ENCODE measurements around the gene ARMC2.
"Not testable (repeated sequence)": the region's sequence is repeated elsewhere in the genome, so short reads cannot be mapped to it uniquely, and the experiment has no call there.

ARMC2 gene

DNA sequence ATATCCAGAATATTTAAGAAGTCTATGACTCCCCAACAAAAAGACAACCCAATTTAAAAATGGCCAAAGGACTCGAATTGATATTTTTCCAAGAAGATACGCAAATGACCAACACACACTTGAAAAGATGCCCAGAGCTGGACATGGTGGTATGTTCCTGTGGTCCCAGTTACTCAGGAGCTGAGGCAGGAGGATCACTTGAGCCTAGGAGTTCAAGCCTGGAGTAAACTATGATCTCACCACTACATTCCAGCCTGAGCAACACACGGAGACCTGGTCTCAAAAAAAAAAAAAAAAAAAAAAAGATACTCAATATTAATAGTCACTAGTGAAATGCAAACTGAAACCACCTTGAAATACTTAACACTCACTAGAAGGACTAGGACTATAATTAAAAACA is 12.2 kb upstream of the ARMC2 start:
- DNase-seq, result no peak

DNA sequence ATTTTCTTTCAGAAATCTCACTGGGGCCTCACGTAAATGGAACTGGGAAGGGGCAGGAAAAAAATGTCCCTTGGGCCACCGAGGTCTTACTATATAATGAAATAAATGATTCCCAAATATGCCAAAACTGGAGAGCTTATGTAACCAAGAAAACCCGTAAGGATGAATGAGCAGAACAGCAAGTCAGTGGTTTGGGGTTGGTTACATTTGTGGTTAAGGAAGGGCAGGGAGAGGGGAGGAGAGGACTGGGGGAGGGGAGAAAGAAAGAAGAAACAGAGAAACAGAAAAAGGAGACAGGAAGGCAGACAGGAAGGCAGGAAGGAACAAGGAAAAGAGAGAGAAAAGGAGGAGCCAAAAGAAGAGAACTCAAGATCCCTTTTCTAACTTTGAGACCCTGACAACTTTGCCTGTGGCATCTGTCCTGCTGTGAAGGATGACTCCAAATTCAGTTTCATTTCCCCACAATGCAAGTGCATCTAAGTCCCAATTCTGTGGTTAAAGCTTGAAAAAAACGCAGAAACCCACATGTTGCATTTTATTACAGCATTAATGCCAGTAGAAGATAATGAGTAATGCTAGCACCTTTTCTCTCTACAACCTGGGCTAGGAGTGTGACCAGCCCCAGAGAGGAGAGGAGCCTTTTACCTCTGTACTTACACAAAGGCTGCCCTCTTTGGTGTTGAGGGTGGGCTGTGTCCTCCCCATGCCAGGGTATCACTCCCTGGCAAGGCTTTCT is 10.8 kb upstream of the ARMC2 start:
- no peak for DNase-seq

DNA sequence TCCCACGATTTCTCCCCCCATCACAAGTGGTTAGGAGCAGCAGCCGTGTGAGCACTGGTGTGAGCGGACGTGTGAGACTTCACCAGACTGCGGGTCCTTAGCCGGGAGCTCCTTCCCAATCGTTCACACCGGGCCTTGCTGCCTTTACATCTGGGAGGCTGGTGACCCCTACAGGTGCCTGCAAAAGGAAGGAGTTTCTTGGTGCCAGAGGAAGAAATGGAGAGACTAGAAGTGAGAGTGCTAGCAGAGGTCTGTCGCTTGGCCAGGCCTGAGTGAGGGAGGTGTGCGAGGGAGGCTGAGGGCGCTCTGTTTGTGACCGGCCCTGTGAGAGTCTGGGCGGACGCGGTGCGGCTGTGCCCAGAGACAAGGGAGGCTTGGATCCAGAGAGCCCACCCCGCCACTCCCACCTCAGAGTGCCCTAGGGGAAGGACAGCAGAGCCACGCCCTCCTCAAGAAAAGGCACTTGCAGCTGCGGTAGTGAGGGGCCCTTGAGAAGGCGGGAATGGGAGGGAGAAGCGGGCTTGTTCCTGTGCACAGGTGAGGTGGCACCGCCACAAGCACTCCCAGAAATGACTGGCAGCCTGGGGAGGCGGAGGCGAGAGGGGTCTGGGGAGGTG is 10.0 kb upstream of the ARMC2 start:
- DNase-seq, result no peak

- DNase-seq, result no peak
Observed at GRCh38 chr6:108839083-108839642, 9.1 kb upstream of the ARMC2 start.

DNA sequence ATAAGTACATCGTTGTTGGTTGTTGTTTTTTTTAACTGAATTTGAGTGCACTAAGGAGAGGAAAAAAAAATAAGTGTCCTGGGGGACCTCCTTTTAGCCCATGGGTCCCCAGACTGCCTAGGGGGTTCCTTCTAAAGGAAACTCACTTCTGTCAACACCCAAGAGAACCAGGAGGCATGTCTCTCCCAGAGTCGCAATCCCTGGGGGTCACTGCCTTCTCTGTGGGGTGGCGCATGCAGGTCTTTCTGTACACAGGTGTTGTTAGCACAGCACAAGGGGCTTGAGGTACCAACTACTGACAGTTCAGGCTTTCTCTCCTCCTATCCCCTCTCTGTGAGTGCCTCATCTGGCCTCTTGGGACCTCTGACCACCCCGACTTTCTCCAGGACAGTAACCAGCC is 7.3 kb upstream of the ARMC2 start:
- no peak for DNase-seq

DNA sequence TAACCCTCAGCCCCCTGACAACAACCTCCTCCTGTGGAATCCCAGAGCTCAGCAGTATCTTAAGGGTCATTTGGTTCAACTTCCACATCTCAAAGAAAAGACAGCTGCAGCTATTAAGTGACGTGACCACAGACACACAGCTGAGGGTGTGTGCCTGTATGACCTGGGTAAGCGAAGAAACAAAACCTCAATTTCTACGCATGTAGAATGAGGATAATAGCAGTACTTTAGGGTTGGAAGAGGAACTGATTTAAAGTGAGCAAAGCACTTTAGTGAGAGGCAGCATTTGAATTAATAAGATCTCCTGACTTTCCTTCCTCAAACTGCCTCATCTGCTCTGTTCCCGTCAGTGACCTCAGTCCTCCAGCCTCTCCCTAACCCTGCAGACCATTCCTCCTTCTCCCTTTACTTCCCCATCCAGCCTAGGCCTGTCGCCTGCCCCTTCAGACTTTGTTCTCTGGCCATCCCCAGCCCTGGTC is 6.8 kb upstream of the ARMC2 start:
- DNase-seq, result no peak

DNA sequence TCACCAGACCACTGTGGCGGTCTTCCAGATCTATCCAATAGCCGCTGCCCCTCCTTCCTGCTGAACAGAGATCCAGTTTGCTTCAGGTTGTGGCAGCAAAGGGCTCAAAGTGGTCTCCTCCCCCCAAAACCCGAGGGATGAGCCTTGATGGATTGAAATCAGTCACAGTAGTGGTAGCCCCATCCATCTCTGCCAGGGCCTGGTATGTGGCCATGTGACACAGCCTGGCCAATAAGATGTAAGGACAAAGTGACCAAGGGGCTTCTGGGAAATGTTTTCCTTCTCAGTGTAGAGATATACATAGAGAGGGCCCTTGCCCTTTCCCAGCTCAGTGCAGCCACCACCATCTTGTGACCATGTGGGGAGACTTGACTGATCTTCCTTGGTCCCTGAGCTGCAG is 4.1 kb upstream of the ARMC2 start:
- DNase-seq, result no peak

GRCh38 chr6:108845145-108845544 is 3.1 kb upstream of the ARMC2 start:
- DNase-seq, result no peak

DNA sequence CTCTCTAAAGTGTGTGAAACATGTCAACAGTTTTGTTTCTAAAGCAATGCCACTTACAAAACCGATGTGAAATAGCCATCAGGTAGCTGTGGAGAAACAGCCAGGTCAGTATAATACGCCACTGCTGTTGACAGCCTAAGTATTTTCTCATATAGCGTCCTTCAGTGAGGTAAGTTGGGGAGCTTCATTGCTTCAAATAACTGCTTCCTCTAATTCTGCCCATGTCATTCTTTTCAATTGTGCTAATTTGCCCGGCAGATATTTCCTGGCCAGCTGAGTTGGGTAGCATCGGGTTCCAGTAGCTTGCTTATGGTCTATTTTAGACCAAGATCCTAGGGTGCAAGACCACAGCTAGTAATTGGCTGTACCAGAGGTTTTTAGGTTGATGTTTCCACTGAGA is 2.1 kb upstream of the ARMC2 start:
- no peak for DNase-seq

- no peak for DNase-seq
Observed at GRCh38 chr6:108846628-108847027, 1.6 kb upstream of the ARMC2 start.

- no peak for DNase-seq
Observed at GRCh38 chr6:108847738-108848115, 495 bp upstream of the ARMC2 start.

GRCh38 chr6:108850669-108851465 is 2.6 kb downstream of the ARMC2 start:
- no peak for DNase-seq

DNA sequence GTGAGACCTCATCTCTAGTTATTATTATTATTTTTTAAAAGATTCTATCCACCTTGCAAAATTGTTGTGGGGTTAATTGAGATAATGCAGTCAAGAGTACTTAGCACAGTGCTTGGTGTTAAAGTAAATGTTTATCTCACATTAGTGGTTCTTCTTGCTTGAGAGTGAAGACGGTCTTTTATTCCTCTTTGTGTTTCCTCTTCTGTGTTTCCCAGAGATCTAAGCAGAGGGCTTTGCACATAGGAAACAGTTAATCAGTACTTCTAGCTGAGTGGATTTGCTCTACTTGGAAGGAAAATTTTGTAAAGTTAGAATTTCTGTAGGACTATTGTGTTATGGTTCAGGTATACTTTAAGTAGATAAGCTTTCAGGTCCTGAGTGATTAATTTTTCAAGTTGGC is 3.5 kb downstream of the ARMC2 start:
- DNase-seq, result no peak

DNA sequence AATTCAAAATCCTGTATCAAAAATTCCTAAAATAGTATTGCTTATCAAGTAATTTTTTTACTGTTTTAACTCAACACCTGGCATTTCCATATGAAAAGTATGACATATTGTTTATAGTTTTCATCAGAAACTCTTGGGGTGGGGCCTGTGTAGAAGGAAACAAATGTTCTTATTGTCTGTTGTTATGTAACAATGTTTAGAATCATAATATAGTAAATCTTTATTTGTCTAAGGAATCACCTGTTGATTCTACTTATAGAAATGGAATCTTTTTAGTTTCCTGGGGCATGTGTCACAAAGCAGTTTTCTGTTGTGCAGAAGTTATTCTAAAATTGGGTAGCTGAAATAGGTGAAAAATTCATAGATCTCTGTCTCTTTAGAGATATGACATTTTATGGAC is 4.9 kb downstream of the ARMC2 start:
- DNase-seq, result no peak

DNA sequence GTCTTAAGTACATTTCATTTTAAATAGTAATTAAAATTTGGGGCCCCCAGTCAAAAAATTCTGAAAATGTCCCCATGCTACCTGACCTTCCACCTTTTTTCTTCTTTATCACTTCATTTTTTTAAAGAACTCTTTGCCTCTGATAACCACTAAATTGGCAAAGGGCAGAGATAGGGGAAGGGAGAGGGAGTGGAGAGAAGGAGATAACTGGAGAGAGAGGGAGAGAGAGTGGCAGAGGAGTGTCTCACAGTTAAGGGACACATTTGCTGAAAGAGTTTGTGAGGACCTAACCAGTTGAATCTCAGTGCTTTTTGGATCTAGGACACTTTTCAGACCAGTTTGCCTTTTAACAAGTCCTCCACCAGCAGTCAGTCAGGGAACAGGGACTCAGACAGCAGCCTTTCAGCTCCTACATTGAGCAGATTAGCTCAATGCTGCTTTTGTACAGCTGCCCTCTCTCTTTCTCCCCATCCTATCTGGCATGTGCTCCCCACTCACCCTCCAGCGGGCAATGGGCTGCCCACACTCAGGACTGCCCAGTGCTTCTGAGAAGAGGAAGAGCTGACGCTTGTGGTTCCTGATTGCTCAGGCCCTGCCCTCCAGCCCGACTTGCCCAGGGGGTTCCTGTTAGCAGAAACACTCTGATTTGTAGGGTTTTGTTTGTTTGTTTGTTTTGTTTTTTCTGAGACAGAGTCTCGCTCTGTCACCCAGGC is 14.4 kb downstream of the ARMC2 start:
- no peak for DNase-seq

GRCh38 chr6:108865751-108866286 is 17.6 kb downstream of the ARMC2 start:
- DNase-seq, result not testable (repeated sequence)

- no peak for DNase-seq
Observed at GRCh38 chr6:108866798-108867197, 18.6 kb downstream of the ARMC2 start.

GRCh38 chr6:108868647-108869046 is 20.4 kb downstream of the ARMC2 start:
- no peak for DNase-seq

DNA sequence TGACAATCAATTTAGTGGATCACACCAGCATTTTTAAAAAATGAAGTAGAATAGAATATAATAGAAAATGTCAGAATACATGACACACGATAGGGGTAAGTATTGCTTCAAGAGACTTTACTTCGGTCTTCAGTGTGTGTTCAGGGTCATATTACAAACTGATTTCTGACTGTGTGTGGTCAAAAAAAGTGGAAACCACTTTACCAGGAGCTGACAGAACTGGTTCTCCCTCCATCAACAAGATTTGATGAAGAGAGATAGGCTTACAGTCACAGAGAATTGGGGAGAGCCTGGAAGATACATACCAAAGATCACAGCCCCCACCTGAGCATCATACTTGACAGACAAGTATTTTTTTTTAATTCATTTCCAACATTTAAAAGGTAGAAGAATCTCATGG is 21.7 kb downstream of the ARMC2 start:
- no peak for DNase-seq

DNA sequence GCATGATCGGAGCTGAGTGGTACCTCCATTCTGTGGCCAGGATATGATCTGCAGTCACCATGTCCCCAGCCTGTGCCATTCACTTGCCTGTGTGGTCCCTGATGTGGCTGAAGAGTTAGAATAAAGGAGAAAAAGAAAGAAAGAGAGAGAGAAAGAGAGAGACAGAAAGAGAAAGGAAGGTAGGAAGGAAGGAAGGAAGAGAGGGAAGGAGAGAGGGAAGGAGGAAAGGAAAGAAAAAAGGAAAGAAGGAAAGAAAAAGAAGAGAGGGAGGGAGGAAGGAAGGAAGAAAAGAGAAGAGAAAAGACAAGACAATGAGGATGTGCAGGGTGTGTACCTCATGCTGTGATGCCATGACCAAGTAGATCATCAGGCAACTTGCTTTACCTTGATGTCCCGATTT is 22.1 kb downstream of the ARMC2 start:
- DNase-seq, result no peak

DNA sequence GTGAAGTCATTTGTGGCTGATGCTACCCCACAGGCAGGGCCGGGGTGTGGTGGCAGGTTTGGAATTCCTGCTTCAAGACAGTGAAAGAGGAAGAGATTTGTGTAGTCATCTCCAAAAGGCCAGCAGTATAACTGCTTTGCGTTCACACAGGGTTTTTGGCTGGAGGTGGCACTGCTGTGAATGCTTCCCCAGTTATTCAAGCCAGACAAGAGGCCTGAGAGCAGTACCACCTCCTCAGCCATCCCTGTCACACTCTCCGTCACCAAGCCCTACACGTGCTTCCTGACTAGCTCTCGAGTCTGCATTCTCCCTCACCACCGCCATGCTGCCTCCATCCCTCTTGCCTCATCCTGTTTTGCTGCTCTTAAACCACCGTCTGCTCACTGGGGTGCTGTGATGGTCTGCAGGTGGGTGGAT is 23.9 kb downstream of the ARMC2 start:
- no peak for DNase-seq

DNA sequence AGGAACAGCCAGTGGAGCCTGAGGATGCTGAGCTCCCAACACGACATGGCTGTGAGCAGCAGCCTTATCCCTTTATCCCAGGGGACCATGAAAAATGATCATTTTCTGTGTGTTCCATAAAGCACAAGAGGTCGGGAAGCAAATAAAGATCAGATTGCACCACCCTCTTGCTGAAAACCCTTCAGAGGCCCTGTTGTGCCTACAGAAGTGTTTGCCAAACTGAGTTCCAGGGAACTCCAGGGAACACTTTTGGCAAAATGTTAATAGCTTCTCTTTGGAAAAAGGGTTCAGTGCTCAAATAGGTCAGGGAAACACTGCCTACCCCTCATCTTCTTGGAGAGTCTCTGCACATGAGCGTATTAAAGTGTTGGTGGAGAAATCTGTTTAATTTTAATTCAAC is 24.4 kb downstream of the ARMC2 start:
- no peak for DNase-seq

DNA sequence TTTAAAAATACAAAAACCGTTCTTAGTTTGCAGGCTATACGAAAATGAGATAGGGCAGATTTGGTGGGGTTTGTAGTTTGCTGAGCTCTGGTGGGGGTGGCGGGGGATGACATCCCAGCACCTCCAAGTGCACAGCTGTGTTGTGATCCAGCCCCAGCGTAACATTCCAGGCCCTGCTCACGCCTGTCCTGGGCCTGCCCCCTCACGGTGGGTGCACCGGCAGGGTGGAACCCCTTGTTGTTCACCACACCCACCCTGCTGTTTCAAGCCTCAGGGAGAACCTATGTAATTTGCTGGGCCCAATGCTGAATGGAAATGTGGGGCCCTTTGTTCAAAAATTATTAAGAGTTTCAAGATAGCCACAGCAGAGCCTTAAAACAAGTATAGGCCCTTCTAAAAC is 25.0 kb downstream of the ARMC2 start:
- no peak for DNase-seq
